Neural progenitor cell (in vitro differentiated cells): ENCODE results near the gene TEAD1.

Experiments used
- CTCF ChIP-seq: fragments of 200-600 bp; sonication (generic); IDR thresholded peaks from 2 replicates; pipeline ENCODE4 v1.5.1; 2017; ENCODE audit warnings: antibody characterized with exemption, mild to moderate bottlenecking
- EZH2 ChIP-seq: fragments of 200-600 bp; sonication (generic); IDR thresholded peaks from 2 replicates; pipeline ENCODE4 v1.6.1; 2017; ENCODE audit warnings: antibody characterized with exemption, mild to moderate bottlenecking, moderate library complexity

- TF ChIP-seq CTCF: no peak
- TF ChIP-seq EZH2: no peak
Observed at GRCh38 chr11:12949453-12949852, 275.2 kb downstream of the TEAD1 start.
